Upper lobe of left lung (tissue), 4 donors: ENCODE data around the gene RILPL1.
"Not testable (repeated sequence)": the region's sequence is repeated elsewhere in the genome, so short reads cannot be mapped to it uniquely, and the experiment has no call there.

Source experiments
- EP300 ChIP-seq, 4 donors: sonication (generic); formaldehyde crosslinking; IDR thresholded peaks; one replicate each; pipeline ENCODE4 v1.5.1; 2017; ENCODE audit warnings: antibody characterized with exemption in 4 of 4, control low read depth in 2 of 4
- POLR2A ChIP-seq, 4 donors: fragments of 450-650 bp; IDR thresholded peaks; one replicate each; pipeline ENCODE4 v1.5.1; 2016 to 2017; ENCODE audit warnings: antibody characterized with exemption in 4 of 4, mild to moderate bottlenecking in 2 of 4
- TF ChIP-seq, protein P1 (sequence below), 6 experiments: fragments of 450-650 bp in 4 of 6; fragments of 200-600 bp in 2 of 6; sonication (generic) in 2 of 6; IDR thresholded peaks; one replicate each; pipeline ENCODE4 v1.5.1; 2016 to 2019; ENCODE audit warnings: antibody characterized with exemption in 6 of 6

DNA sequence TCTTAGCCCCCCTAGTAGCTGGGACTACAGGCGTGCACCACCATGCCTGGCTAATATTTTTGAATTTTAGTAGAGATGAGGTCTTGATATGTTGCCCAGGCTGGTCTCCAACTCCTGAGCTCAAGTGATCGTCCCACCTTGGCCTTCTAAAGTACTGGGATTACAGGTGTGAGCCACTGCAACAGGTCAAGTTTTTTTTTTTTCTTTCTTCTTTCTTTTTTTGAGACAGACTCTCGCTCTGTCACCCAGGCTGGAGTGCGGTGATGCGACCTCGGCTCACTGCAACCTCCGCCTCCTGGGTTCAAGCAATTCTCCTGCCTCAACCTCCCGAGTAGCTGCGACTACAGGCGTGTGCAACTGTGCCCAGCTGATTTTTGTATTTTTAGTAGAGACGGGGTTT lies 70.3 kb downstream of the RILPL1 start:
- not testable (repeated sequence) for TF ChIP-seq EP300, POLR2A (IDR thresholded peaks at IDR 0.05)
- TF ChIP-seq, protein P1, sequence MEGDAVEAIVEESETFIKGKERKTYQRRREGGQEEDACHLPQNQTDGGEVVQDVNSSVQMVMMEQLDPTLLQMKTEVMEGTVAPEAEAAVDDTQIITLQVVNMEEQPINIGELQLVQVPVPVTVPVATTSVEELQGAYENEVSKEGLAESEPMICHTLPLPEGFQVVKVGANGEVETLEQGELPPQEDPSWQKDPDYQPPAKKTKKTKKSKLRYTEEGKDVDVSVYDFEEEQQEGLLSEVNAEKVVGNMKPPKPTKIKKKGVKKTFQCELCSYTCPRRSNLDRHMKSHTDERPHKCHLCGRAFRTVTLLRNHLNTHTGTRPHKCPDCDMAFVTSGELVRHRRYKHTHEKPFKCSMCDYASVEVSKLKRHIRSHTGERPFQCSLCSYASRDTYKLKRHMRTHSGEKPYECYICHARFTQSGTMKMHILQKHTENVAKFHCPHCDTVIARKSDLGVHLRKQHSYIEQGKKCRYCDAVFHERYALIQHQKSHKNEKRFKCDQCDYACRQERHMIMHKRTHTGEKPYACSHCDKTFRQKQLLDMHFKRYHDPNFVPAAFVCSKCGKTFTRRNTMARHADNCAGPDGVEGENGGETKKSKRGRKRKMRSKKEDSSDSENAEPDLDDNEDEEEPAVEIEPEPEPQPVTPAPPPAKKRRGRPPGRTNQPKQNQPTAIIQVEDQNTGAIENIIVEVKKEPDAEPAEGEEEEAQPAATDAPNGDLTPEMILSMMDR (IDR thresholded peaks at IDR 0.05): not testable (repeated sequence)
